Putamen (tissue), 1 donor: ENCODE data around the gene ACAN.
"Not testable (repeated sequence)": the region's sequence is repeated elsewhere in the genome, so short reads cannot be mapped to it uniquely, and the experiment has no call there.

ENCODE experiments used
- DNase-seq: peaks from one replicate; pipeline ENCODE4 v3.0.0-alpha.2; 2016; ENCODE audit warnings: low spot score

ACAN gene

DNA sequence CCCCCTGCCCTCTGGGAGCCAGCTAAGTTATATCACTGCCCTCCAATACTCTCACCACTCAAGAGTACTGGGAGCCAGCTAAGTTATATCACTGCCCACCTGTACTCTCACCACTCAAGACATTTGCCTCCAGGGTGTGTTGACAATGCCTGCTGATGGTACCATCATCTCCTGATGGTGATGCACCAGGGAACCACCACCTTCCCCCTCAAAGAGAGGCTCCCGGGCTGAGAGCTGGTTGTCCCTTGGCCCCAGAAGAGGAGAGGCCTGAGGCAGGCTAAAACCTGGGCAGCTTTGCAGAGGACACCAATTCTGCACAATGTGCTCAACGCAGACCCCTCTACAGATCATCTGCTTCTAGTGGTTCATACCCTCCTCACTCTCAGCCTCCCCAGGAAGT is 99.6 kb downstream of the ACAN start:
- DNase-seq: no peak

GRCh38 chr15:88904257-88904623 is 101.0 kb downstream of the ACAN start:
- DNase-seq: no peak

DNA sequence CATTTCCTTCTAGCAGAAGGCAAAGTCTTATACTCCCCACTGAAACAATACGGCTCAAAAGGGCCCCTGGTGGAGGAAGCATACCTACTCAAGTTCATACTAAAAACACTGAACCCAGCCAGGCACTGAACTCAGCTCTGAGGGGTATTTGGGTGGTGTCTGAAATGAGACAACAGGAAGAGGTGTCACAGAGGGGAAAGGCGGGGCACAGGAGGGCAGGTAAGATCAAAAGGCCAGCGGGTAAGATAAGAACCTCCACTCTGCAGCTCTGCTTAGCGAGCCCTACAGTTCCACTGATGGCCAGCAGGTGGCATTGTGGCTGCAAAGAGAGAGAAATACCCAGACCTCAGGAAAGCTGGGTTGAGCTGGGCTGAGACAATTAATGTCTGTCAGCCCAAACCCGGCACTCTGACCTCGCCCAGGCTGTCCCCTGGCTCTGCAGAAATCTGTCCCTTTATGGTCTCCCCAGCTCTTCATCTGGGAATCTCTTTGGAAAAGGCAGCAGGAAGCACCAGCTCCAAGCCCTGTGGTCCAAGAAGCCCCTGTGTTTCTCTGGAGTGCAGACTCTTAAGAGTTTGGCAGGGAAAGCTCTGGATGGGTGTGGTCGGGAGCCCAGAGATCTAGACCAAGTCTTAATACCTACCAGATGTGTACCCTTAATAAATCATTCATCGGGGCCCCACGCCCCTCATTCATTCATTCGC is 101.5 kb downstream of the ACAN start:
- peak; percentile 67 for DNase-seq

DNA sequence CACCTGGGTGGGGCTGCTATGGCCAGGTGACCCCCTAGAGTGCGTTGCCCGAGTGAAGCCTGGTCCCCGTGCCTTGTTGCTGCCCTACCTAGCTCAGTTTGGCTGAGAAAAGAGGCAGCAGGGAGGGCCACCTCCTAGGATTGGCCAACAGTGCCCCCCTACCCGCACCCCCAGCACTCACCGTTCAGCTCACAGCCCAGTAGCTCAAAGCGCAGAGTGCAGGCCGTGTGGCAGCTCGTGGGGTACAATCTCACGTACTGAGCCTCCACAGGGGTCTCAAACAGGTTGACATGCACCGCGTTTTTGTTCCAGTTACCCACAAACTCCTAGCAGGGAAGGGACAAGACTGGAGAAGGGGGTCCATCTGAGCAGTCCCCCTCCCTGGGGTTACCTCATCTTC is 102.3 kb downstream of the ACAN start:
- no peak for DNase-seq

DNA sequence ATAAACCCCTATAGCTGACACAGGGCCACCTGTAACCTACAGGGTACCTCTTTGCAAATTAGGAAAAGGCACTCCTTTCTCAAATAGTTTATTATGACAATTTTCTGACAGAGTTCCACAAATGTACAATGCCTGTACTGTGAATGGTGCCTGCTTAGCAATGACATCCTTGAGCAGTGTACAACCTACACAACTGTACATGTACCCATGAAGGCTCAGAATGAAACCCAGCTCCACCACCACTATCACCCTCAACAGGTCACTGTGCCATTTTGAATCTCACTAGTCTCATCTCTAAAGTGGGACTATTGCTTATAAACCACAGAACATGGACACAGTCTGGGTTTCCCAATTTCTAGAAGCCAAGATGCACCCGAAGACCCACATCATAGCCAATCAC is 102.9 kb downstream of the ACAN start:
- DNase-seq: no peak

DNA sequence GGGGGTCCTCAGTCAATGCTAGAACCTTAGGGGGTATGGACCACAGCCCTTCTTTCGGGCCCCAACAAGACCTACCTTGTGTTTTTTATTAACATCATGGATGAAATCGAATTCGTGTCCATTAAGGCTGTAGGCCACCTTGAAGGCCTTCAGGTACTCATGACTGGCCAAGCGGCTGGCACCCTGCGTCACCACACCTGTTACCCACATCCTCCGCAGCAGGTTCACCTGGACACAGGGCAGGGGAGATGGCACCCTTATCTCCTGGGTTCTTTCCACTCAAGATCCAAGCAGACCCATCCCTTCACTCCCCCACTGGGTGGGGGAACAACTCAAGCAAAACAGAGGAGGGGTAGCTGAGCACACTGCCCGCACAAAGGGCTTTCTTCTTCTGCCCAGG is 103.3 kb downstream of the ACAN start:
- DNase-seq: no peak

DNA sequence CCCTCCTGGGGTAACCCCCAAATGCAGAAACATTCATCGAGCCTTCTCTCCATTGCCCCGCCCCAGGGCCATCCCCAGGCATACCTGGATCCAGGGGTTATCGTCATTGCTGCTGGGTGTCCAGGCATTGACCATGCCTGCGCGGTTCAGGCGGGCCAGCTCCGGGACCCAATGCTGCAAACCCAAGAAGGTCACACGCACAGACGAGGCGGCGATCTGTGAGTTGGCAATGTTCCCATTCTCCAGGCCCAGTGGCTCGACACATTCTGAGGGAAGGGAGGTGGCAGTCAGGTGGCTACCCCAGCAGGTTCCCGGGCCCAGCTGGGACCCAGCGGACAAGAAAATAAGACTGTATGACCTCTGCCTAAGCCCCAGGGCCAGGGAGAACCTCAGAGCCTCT is 103.9 kb downstream of the ACAN start:
- no peak for DNase-seq

DNA sequence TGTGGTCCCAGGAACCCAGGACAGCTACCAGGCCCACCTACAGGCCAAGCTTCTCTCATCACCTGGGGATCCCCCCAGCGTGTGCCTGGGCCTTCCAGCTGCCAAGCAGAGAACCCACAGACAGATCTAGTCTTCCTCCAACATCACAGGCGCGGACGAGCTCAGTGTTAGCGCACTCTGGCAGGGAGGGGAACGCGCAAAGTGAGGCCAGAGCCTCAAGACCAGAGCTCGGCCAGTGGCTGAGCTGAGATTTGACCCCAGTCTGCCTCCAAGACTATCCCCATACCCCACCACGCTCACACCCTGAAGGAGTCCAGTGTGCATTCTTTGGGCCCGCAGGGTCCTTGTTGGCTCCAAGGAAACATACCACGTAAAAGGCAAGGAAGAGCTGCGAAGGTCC is 104.9 kb downstream of the ACAN start:
- no peak for DNase-seq

GRCh38 chr15:88908697-88909621 is 105.7 kb downstream of the ACAN start:
- no peak for DNase-seq

GRCh38 chr15:88909956-88910831 is 107.0 kb downstream of the ACAN start:
- DNase-seq: no peak

- no peak for DNase-seq
These were observed 108.5 kb downstream of the ACAN start for GRCh38 chr15:88911766-88912118.

DNA sequence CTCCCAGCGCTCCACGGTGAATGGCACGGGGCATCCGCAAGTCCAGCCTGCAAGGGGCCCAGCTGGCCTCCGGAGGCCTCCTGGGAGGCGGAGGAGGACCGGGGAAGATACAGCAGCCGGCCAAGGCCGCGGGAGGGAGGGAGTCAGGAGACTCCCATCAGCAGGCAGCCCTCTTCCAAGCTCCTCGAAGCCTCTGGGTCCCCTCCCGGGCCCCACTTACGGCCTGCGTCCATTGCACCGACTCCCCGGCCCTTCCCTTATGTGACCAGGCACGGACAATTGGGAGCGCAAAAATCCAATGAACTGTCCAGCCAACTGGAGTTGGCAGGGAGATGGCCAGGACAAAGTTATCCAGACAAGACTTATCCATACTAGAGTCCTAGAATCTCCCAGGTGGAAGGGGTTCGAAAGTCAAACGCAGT is 109.3 kb downstream of the ACAN start:
- DNase-seq: no peak

DNA sequence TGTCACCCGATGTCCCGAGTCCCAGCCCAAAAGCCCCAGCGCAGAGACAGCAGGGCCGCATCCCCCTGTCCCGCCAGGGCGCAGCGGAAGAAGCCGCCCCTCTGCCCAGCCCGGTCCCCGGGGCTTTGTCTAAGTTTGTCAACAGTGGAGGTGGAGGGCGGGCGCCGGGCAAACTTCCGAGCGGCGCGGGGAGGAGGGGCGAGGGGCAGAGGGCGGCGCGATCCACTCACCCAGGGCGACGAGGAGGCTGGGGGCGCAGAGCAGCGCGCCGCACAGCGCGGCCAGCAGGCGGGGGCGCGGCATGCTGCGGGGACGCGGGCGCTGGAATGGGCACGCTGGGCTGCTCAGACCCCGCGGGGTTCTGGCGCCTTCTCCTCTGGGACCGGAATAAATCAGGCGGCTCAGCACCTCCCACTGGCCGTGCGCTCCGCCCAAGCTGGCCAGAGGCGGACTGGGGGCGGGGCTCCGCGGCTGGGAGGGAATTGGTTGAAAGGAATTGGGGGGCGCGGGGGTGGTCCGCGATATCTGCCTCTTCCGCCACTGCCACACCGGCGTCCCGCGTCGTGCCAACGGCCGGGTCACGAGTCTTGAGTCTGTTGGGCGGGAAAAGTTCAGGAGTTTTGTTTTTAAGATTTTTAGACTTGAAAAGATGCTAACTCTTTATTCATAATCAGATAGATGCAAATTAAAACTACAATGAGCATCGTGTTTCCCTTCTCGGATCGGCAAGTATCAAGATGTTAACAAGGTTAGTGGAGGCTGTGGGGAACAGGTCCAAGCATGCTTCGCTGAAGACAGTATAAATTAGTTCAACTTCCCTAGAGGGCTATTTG is 110.0 kb downstream of the ACAN start, which contains the start of gene MFGE8:
TSS of gene MFGE8 (minus strand) at position 363 of the 833 bp plus-strand sequence. CDS start at position 303, 60 bp downstream.
- DNase-seq: peak; percentile 59

GRCh38 chr15:88913850-88914169 is 110.6 kb downstream of the ACAN start:
- DNase-seq: no peak

DNA sequence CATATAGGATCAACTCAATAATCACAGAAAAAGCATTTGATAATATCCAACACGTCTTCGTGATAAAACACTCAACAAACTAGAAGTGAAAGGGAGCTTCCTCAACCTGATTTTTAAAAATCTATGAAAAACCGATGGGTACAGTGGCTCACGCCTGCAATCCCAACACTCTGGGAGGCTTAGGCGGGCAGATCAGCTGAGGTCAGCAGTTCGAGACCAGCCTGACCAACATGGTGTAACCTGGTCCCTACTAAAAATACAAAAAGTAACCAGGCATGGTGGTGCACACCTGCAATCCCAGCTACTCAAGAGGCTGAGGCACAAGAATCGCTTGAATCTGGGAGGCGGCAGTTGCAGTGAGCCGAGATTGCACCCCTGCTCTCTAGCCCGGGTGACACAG is 112.1 kb downstream of the ACAN start:
- no peak for DNase-seq

- DNase-seq: no peak
These were observed 114.5 kb downstream of the ACAN start for GRCh38 chr15:88917760-88918159.

DNA sequence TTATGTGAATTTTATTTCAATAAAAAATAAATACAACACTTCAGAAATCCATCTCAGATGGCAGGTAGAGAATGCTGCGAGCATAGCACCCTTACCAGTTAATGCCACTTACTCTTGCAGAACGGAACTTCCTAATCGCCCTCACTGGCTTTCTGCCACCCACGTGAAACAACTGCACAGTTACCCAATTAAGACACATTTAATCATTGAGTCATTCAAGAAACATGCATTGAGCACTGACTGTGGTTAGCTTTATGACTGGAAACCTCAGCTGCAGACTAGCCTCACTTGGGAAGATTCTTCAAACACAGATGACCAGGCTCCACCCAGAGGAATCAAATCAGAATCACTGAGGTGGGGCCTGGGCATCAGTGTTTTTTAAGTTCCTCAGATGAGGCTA is 115.5 kb downstream of the ACAN start:
- no peak for DNase-seq

- peak; percentile 47 for DNase-seq
These were observed 117.1 kb downstream of the ACAN start for GRCh38 chr15:88920186-88920891.

GRCh38 chr15:88920892-88921435 is 117.7 kb downstream of the ACAN start:
- DNase-seq: not testable (repeated sequence)
